ENCODE measurements around the gene SPON1.
A peak's percentile ranks its signal among the peaks of the same experiment; 100 is the strongest.
"Not testable (repeated sequence)": the region's sequence is repeated elsewhere in the genome, so short reads cannot be mapped to it uniquely, and the experiment has no call there.

Gene SPON1

DNA sequence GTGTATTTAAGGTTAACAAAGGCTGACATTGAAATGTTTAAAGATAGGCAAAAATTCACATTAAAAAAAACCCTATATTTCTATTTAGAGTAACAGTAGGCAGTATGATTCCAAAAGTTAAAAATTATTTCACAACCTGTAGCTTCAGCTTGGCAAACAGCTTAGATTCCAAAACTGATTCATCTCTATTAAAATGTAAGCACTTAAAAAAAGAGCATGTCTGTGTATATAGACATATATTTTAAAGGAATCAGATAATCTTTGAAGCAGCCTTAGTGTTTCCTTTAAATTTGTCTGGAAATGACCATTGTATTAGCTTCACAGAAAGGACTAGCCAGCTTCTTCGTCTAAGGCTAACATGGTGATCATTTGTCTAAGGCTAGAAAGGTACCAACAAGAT is 316.3 kb downstream of the SPON1 start:
- DNase-seq (ENCODE audit: low spot score), result not testable (repeated sequence)

DNA sequence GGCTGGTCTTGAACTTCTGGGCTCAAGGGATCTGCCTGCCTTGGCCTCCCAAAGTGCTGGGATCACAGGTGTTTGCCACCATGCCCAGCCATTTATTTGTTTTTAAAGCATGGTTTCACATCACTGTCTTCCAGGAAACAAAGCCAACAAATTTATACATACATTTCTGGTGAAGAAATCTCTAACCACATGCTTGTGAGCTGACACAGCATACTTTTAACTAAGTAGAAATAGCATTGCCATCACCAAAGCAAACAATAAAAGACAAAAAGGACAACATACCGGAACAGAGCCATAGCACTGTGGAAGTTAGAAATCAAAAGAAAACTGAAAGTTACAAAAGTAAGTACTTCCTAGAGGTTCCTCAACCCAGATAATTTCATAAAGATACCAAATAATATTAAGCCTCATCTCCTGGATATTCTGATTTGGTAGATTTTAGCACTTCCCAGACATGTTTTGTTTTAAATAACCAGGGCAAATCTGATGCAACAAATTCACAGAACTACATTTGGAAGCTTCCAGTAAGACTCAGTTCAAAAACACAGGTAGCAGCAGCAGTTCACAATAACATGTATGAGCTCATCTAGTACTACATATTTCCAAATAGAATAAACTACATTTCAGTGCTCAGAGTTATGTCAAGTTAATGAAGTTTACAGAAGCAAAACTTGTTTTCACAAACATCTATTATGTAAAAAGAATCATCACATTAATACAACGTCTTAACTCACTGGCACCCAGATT is 325.8 kb downstream of the SPON1 start:
- no peak for DNase-seq (ENCODE audit: low spot score)

- DNase-seq (ENCODE audit: low spot score), result no peak
Measured at GRCh38 chr11:14290422-14290821, 327.9 kb downstream of the SPON1 start.

- no peak for DNase-seq (ENCODE audit: low spot score)
Measured at GRCh38 chr11:14299921-14300320, 337.4 kb downstream of the SPON1 start.

DNA sequence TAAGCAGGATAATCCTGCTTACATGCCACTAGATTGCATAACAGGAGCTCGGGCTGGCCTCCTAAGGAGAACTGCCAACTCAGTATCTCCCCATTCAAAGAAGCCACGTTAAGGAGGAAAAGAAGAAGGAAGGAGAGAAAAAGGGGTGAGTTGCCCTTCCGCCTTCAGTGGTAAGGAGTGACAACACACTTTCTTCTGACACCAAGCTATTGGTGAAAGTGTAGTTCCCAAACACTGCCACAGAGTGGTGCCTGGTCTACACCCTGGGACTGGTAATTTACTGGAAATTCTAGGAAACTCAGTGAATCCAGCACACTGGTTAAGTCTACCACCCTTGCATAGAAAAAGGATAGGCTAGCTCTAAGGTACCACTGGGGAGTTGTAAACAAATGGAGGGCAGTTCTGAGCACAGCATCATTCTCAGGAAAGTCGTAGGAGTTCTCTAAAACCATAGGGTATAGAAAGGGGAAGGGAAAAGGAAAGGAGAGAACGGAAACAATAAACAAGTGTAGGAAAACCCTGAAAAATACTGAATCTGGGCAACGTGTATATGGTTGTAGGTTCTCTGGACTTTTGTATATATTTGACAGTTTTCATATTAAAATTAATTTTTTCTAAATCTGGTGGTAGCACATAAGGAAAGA is 338.3 kb downstream of the SPON1 start:
- peak; percentile 20 for DNase-seq (ENCODE audit: low spot score)

GRCh38 chr11:14304601-14305000 is 342.1 kb downstream of the SPON1 start:
- DNase-seq (ENCODE audit: low spot score), result no peak

DNA sequence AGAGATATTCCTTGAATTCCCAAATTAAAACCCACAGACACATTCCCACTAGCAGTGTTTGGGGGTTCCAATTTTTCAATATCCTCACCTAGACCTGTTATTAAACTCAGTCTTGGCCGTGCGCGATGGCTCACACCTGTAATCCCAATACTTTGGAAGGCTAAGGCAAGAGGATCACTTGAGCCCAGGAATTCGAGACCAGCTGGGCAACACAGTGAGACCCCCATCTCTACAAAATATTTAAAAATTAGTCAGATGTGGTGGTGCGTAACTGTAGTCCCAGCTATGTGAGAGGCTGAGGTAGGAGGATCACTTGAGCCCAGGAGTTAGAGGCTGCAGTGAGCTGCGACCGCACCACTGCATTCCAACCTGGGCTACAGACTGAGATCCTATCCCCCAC is 343.1 kb downstream of the SPON1 start:
- no peak for DNase-seq (ENCODE audit: low spot score)

GRCh38 chr11:14306481-14306880 is 344.0 kb downstream of the SPON1 start:
- DNase-seq (ENCODE audit: low spot score), result no peak

- DNase-seq (ENCODE audit: low spot score), result peak; percentile 4
Measured at GRCh38 chr11:14308114-14308896, 345.8 kb downstream of the SPON1 start.

DNA sequence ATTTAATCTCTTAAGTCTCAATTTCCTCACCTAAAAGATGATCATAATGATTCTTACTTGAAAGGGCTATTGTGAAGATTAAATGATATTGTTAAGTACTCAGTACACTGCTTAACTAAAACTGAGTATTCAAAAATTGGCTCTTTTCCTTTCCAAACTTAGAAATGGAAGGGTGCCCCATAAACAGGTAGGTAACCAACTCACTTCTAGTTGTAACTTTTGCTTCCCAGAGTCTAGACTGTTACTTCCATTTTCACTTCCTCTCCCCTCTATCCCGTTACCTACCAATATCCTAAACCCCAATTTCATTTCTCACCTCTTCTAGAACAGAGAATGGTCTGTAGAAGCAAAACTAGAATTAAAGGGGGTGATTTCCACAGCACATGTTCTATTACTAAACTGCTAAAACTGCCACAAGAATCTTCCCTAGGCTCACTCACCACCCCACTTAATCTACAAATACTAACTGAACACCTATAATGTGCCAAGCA is 346.4 kb downstream of the SPON1 start:
- no peak for DNase-seq (ENCODE audit: low spot score)

DNA sequence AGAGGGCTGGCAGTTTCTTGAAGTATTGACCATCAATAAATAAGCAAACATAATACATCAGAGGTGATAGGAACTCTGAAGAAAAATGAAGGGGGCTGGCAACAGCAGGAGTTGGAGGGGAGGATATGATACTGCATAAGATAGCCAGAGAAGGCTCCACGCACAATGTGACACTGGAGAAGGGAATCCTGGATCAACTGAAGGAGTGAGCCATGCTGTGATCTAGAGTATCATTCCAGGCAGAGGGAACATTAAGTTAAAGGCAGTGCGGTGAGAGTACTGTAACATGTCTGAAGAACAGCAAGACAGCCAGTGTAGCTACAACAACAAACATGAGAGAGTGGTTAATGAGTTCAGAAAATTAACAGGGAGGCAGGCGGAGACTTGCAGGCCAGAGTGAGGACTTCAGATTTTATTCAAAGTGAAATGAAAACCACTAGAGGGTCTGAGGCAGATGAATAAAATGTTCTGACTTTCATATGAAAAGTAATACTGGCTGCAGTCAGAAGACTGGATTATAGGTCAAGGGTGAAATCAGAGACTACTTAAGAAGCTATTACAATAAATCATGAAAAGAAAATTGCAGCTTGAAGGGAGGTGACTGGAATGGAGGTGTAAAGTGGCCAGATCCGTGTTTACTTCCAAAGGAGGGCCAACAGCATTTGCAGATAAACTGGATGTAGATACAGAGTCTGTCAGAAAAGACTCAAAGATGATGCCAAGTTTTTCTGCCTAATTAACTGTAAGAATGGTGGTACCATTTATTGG is 347.1 kb downstream of the SPON1 start:
- DNase-seq (ENCODE audit: low spot score), result no peak

DNA sequence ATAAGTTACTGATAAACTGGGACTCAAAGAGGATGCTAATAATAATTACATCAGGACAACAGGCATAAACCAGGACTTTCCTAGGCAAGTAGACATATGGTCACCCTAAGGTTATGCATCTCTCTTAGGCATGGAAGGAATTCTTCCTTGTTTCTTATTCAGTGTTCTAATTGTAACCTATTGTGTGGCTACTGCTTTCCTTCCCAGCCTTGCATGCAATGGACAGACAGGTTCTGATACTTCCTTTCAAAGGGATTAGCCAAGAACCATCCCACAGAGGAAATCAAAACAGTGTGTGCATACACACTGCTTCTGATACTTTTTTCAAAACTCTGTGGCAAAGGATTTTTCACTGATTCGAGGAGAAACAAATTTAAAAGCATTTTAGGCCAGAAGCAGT is 348.2 kb downstream of the SPON1 start:
- DNase-seq (ENCODE audit: low spot score), result no peak

DNA sequence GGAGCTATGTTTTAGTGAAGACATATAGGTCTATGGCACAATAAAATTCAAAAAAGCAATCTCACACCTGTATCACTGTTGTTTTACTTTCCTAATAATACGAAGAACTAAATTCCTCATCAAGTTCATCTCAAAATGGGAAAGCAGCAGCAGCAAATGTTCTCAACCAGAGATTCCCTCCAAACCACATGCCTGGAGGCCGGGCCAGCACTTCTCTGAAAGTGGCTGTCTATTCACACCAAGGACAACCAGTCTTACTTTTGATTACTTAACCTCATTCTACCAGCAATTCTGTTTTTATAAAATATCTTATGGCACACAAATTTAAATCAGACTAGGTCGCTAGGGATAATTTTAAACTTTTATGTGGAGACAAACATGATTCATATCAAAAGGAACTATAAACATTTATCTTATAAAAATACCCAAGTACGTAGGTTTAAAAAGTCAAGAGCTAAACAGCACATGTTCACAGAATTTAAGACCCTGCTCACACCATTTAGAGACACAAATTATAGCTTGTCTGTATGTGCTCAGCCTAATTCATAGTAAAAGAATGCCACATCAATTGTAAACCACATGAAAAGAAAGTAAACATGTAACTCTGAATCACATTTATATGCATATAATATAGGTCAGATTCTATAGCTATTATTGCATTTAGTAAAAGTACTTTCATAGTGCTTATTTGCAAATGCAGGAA is 350.4 kb downstream of the SPON1 start:
- no peak for DNase-seq (ENCODE audit: low spot score)

DNA sequence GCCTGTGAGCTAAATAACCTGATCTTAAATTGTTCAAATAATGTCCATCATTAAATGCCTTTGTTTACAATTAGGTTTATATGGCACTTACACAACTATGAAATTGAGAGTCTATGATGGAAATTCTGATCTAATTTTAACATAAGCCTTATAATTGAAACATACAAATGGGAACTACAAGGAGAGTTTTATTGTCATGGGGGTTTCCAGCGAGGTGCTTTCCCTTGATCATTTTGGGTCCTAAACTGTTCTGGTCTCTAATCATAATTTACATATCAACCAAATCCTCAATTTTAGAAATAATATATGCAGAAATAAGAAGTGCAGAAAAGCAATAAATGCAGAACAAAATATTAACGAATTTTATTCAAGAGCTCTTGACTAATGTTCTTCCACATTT is 351.6 kb downstream of the SPON1 start:
- DNase-seq (ENCODE audit: low spot score), result no peak

DNA sequence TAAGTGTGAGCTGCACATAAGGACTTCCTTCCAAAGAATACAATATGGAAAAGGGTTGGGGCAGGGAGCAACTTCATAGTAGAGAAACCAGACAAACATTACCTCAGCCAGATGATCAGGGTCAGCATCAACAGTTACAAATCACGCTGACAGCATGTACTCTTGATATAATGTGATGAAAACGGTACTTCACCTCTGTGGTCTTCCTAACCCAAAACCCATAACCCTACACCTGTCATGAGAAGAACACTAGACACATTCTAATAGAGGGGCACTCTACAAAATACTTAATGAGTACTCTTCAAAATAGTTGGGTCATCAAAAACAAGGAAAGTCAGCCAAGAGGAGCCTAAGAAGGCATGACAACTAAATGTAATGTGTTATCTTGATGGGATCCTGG is 352.6 kb downstream of the SPON1 start:
- no peak for DNase-seq (ENCODE audit: low spot score)

All from hematopoietic multipotent progenitor cell treated with erythropoietin and hydrocortisone succinate and interleukin-3 and kit ligand, for 15 days (in vitro differentiated cells).